ENCODE data around the gene NMUR2.

Gene NMUR2

DNA sequence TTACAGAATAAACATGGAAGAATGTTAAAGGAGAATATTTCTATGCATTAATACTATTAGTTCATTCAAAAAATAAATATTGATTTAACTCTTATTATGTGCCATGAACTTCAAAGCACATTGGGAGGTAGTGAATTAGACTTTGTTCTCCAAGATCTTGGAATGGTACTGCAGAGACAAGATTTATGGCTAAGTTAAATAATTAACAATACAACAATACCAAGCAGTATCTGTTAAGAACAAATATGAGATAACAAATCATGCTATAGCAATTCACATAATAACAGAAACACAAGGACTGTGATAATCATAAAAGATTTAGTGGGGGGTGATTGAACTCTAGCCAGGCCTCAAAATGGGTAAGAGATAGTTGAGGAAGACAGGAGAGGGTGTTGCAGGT lies 11.6 kb downstream of the NMUR2 start:
- no peak for DNase-seq (ENCODE audit: extremely low read depth, low read depth)
- no peak for TF ChIP-seq CTCF (IDR thresholded peaks at IDR 0.05; ENCODE audit: low read depth, low read length, missing control alignments)

GRCh38 chr5:152389208-152389849 lies 15.8 kb downstream of the NMUR2 start:
- no peak overlapping the region for H3K4me3 ChIP-seq (replicated peaks; ENCODE audit: low read depth, low read length)
- TF ChIP-seq CTCF (IDR thresholded peaks at IDR 0.05; ENCODE audit: low read depth, low read length, missing control alignments), result no peak
- DNase-seq (ENCODE audit: extremely low read depth, low read depth), result no peak

More for the DNA sequence above, 11.6 kb downstream of the NMUR2 start:
- H3K4me3 ChIP-seq (replicated peaks; ENCODE audit: low read depth, low read length), result no peak overlapping the region

- no peak for DNase-seq (ENCODE audit: extremely low read depth, low read depth)
- TF ChIP-seq CTCF (IDR thresholded peaks at IDR 0.05; ENCODE audit: low read depth, low read length, missing control alignments), result no peak
These were observed 16.5 kb downstream of the NMUR2 start for GRCh38 chr5:152388610-152389009.

DNA sequence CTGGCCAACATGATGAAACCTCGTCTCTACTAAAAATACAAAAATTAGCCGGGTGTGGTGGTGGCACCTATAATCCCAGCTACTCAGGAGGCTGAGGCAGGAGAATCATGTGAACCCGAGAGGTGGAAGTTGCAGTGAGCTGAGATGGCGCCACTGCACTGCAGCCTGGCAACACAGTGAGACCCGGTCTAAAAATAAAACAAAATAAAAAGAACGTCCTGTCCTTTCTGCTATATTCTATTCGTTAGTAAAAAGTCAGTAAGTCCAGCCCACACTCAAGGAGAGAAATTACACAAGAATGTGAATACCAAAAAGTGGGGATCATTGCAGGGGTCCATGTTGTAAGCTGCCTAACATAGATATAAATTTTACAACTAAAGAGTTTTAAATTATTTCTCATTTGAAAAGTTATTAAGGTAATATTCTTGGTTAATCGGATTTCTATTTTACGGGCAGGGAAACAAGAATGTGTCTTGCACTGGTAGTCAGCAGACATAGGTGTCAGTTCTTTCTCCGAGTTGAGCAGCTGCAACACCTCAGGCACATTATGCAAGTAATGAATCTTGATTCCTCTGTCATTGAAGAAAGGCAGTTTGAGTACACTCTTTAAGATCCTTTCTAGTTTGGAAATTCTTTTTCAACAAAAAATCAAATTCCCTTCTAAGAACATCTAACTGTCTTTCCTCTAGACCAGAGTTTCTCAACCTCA lies 24.5 kb downstream of the NMUR2 start:
- H3K4me3 ChIP-seq (replicated peaks; ENCODE audit: low read depth, low read length), result no peak overlapping the region
- no peak for DNase-seq (ENCODE audit: extremely low read depth, low read depth)
- no peak for TF ChIP-seq CTCF (IDR thresholded peaks at IDR 0.05; ENCODE audit: low read depth, low read length, missing control alignments)

More at GRCh38 chr5:152388610-152389009, 16.5 kb downstream of the NMUR2 start:
- no peak overlapping the region for H3K4me3 ChIP-seq (replicated peaks; ENCODE audit: low read depth, low read length)

DNA sequence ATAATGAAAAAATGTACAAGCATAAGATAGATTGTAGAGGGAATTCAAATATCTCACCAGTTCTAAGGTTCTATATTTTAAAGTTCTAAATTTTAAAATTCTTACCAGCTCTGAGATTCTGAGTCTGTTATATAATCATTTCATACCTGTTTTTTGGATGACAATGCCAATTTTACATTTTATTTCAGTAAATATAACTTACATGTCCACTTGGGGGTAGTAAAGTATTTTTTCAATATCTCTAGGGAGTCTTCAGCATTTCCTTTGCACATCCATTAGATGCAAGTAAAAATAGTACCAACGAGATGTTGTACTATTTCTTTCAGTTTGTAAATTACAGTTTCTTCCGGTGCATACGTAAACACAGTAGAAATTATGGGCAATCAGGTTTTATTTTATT lies 25.7 kb downstream of the NMUR2 start:
- DNase-seq (ENCODE audit: extremely low read depth, low read depth), result no peak
- no peak for TF ChIP-seq CTCF (IDR thresholded peaks at IDR 0.05; ENCODE audit: low read depth, low read length, missing control alignments)

DNA sequence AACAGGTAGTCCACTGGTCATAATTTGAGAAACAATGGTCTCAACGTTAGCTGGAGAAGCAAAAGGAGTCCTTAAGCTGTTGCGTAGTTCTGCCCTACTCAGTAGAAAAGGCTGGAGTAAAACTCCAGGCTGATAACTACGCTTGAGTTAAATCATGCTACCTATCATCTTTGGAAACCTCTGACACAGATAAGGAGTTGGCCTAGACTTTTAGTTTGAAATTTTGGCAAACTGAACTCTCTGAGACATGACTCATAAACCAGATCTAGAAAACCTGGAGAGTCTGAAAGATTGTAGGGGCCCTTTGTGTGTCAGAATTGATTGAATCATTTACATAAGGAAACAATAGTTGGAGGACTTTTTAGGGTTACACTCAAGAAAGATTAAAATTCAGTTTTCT lies 26.3 kb downstream of the NMUR2 start:
- H3K4me3 ChIP-seq (replicated peaks; ENCODE audit: low read depth, low read length), result no peak overlapping the region
- no peak for DNase-seq (ENCODE audit: extremely low read depth, low read depth)
- no peak for TF ChIP-seq CTCF (IDR thresholded peaks at IDR 0.05; ENCODE audit: low read depth, low read length, missing control alignments)

More for the DNA sequence above, 25.7 kb downstream of the NMUR2 start:
- no peak overlapping the region for H3K4me3 ChIP-seq (replicated peaks; ENCODE audit: low read depth, low read length)

All from HFF-Myc (cell line).